CD14-positive monocyte (primary cell): ENCODE results near the gene ABCC4. TPM values are rescaled to one million over a fixed set of nuclear protein-coding genes. Genes with fewer than 3 reads are reported as not detected.

Source experiments
- DNase-seq, 3 donors: peaks; one replicate each; pipeline ENCODE4 v3.0.0-alpha.2; 2011 to 2022
- H2AFZ ChIP-seq: 2 replicates; pipeline ENCODE4 v1.6.0; 2012; ENCODE audit warnings: mild to moderate bottlenecking, low read depth, low read length, inconsistent platforms; ENCODE audit not compliant: insufficient read depth, poor library complexity, severe bottlenecking
- H3K27ac ChIP-seq, 2 donors: 1 replicate in 1 of 2; 2 replicates in 1 of 2; pipeline ENCODE4 v1.5.1; 2012 to 2013; ENCODE audit warnings: low read length in 2 of 2, control low read depth in 1 of 2, inconsistent platforms in 1 of 2, low read depth in 1 of 2, mild to moderate bottlenecking in 1 of 2
- H3K27me3 ChIP-seq, 2 donors: one replicate each; pipeline versions ENCODE4 v1.6.0 to v1.6.1; 2011 to 2013; ENCODE audit warnings: low read length in 2 of 2; ENCODE audit not compliant: control insufficient read depth in 2 of 2, insufficient read depth in 2 of 2
- H3K36me3 ChIP-seq, 2 donors: replicated peaks in 1 of 2; 1 replicate in 1 of 2; 2 replicates in 1 of 2; pipeline versions ENCODE4 v1.5.1 to v1.6.1; 2012 to 2013; ENCODE audit warnings: low read length in 2 of 2, control low read depth in 1 of 2, inconsistent platforms in 1 of 2, mild to moderate bottlenecking in 1 of 2; ENCODE audit not compliant: insufficient read depth in 2 of 2, control insufficient read depth in 1 of 2
- H3K4me1 ChIP-seq, 2 donors: 1 replicate in 1 of 2; 2 replicates in 1 of 2; pipeline versions ENCODE4 v1.5.1 to v1.6.1; 2012 to 2013; ENCODE audit warnings: low read length in 2 of 2, control low read depth in 1 of 2, inconsistent platforms in 1 of 2, mild to moderate bottlenecking in 1 of 2, moderate library complexity in 1 of 2; ENCODE audit not compliant: insufficient read depth in 2 of 2, control insufficient read depth in 1 of 2
- H3K4me2 ChIP-seq: replicated peaks from 2 replicates; pipeline ENCODE3; 2012; ENCODE audit warnings: low read length, moderate library complexity, mild to moderate bottlenecking; ENCODE audit not compliant: poor library complexity, severe bottlenecking; ENCODE audit errors: extremely low read depth
- H3K4me3 ChIP-seq, 3 experiments: fragments of 200-600 bp in 1 of 3; sonication (generic) in 1 of 3; replicated peaks in 1 of 3; 1 replicate in 2 of 3; 2 replicates in 1 of 3; pipeline ENCODE4 v1.5.1; 2011 to 2013; ENCODE audit warnings: low read length in 3 of 3, mild to moderate bottlenecking in 3 of 3, control low read depth in 2 of 3, low read depth in 2 of 3, inconsistent platforms in 1 of 3, moderate library complexity in 1 of 3
- H3K79me2 ChIP-seq: 2 replicates; pipeline ENCODE4 v1.6.0; 2012; ENCODE audit warnings: mild to moderate bottlenecking, control low read depth, inconsistent platforms, low read length, moderate library complexity; ENCODE audit not compliant: insufficient read depth
- H3K9ac ChIP-seq: 2 replicates; pipeline ENCODE4 v1.6.0; 2017; ENCODE audit warnings: low read length, mild to moderate bottlenecking; ENCODE audit not compliant: insufficient read depth, poor library complexity, severe bottlenecking
- H3K9me3 ChIP-seq, 2 donors: replicated peaks in 1 of 2; 1 replicate in 1 of 2; 2 replicates in 1 of 2; pipeline versions ENCODE4 v1.5.1 to v1.6.1; 2012 to 2013; ENCODE audit warnings: low read length in 2 of 2, control low read depth in 1 of 2; ENCODE audit not compliant: control insufficient read depth in 1 of 2, insufficient read depth in 1 of 2
- H4K20me1 ChIP-seq: 2 replicates; pipeline ENCODE4 v1.6.0; 2012; ENCODE audit warnings: mild to moderate bottlenecking, low read length, control low read depth, moderate library complexity; ENCODE audit not compliant: insufficient read depth
- H3K27ac Mint-ChIP-seq, 7 donors: one replicate each; pipeline ENCODE4 v1.8.0; 2020; ENCODE audit warnings: mild to moderate bottlenecking in 7 of 7, mixed read lengths in 7 of 7, moderate library complexity in 6 of 7, inconsistent platforms in 2 of 7
- H3K27me3 Mint-ChIP-seq, 3 donors: one replicate each; pipeline ENCODE4 v1.8.0; 2021 to 2022; ENCODE audit warnings: low read depth in 3 of 3, mild to moderate bottlenecking in 3 of 3, mixed read lengths in 3 of 3, moderate library complexity in 3 of 3, inconsistent platforms in 1 of 3
- H3K36me3 Mint-ChIP-seq, 2 donors: one replicate each; pipeline ENCODE4 v1.8.0; 2020; ENCODE audit warnings: mixed read lengths in 2 of 2, inconsistent platforms in 1 of 2, mild to moderate bottlenecking in 1 of 2
- H3K4me1 Mint-ChIP-seq: one replicate; pipeline ENCODE4 v1.8.0; 2020; ENCODE audit warnings: mild to moderate bottlenecking, mixed read lengths
- H3K4me3 Mint-ChIP-seq, 2 donors: one replicate each; pipeline ENCODE4 v1.8.0; 2020; ENCODE audit warnings: mild to moderate bottlenecking in 2 of 2, mixed read lengths in 2 of 2, moderate library complexity in 1 of 2
- H3K9me3 Mint-ChIP-seq, 7 donors: one replicate each; pipeline ENCODE4 v1.8.0; 2020 to 2022; ENCODE audit warnings: mixed read lengths in 7 of 7, mild to moderate bottlenecking in 6 of 7, moderate library complexity in 6 of 7, inconsistent platforms in 2 of 7
- CTCF ChIP-seq: fragments of 200-600 bp; IDR thresholded peaks from one replicate; pipeline ENCODE4 v1.8.0; 2022; ENCODE audit warnings: antibody characterized with exemption, mild to moderate bottlenecking
- whole genome bisulfite sequencing: methylation state at CpG from one replicate; pipeline ENCODE4 v1.1.5; 2013; ENCODE audit warnings: missing lambda C conversion rate; ENCODE audit not compliant: insufficient coverage; 5-methylcytosine and 5-hydroxymethylcytosine counted together
- intact Hi-C, 2 donors: fragments of 100-400 bp; cut with micrococcal nuclease; formaldehyde crosslinking; loops; one replicate each; pipeline versions ENCODE4 v1.15.0 to v1.15.1; 2023
- polyA plus RNA-seq, 3 donors: library from polyadenylated mRNA; depleted of rRNA in 1 of 3; unstranded in 2 of 3; stranded (reverse) in 1 of 3; fragments of 300-500 nt in 2 of 3; fragments of >200 nt in 1 of 3; fragmentation: Illumina TruSeq in 2 of 3; gene quantifications; 1 replicate in 2 of 3; 2 replicates in 1 of 3; pipeline ENCODE4 v1.2.3, GENCODE V29; 2012 to 2021

ABCC4 gene
- polyA plus RNA-seq, 3 donors: 0.96 to 2.5 (median 1.7) TPM

GRCh38 chr13:95206116-95206515 lies 95.1 kb downstream of the ABCC4 start:
- peaks cover 12% of the 10 kb centered on the region for H3K4me1 Mint-ChIP-seq
- H3K27ac Mint-ChIP-seq: no peak overlapping the region
- Histone ChIP-seq H3K4me2 (no peak overlapping the region), H4K20me1 (no peaks in the 10 kb centered on the region), H3K9ac (no peak overlapping the region), H3K27ac (no peak overlapping the region), H3K4me3 (no peak overlapping the region), H3K36me3 (peaks cover 0 to 7% of the 10 kb centered on the region in 2 donors), H3K79me2 (no peaks in the 10 kb centered on the region), H3K4me1 (peaks cover 13 to 17% of the 10 kb centered on the region in 2 donors), H3K27me3 (no peaks in the 10 kb centered on the region), H2AFZ (no peak overlapping the region), H3K9me3 (no peaks in the 10 kb centered on the region)
- H3K36me3 Mint-ChIP-seq: peaks cover 14 to 22% of the 10 kb centered on the region in 2 donors
- no peak for TF ChIP-seq CTCF
- no peak for DNase-seq
- no CpG with 5 or more reads among the region's 4 CpGs for WGBS
- peaks cover 0 to 2% (median 0%) of the 10 kb centered on the region in 3 donors for H3K27me3 Mint-ChIP-seq
- H3K4me3 Mint-ChIP-seq: no peak overlapping the region
- intact Hi-C loops: no loop called here
- peaks cover 0 to 3% (median 2%) of the 10 kb centered on the region in 7 donors for H3K9me3 Mint-ChIP-seq

- H2AFZ ChIP-seq: peak overlapping the region; percentile 36
- peaks cover 0 to 2% (median 1%) of the 10 kb centered on the region in 3 donors for H3K27me3 Mint-ChIP-seq
- H3K27ac Mint-ChIP-seq: peak overlapping the region; percentile 67 to 88 (median 81)
- H3K9me3 ChIP-seq: no peaks in the 10 kb centered on the region
- no peak overlapping the region for H3K9ac ChIP-seq
- H3K79me2 ChIP-seq: no peaks in the 10 kb centered on the region
- peaks cover 0 to 7% of the 10 kb centered on the region in 2 donors for H3K36me3 ChIP-seq
- H3K4me2 ChIP-seq: peak overlapping the region; percentile 41
- H3K27ac ChIP-seq: peak overlapping the region in 1 of 2 donors; percentile 74
- DNase-seq: peak; percentile 55 to 78 (median 69)
- peaks cover 13 to 17% of the 10 kb centered on the region in 2 donors for H3K4me1 ChIP-seq
- H4K20me1 ChIP-seq: no peaks in the 10 kb centered on the region
- intact Hi-C loops: no loop called here
- peak overlapping the region; percentile 24 to 72 for H3K4me3 Mint-ChIP-seq
- peaks cover 18 to 22% of the 10 kb centered on the region in 2 donors for H3K36me3 Mint-ChIP-seq
- peaks cover 12% of the 10 kb centered on the region for H3K4me1 Mint-ChIP-seq
- no peak for TF ChIP-seq CTCF
- peaks cover 0 to 5% (median 2%) of the 10 kb centered on the region in 7 donors for H3K9me3 Mint-ChIP-seq
- peak overlapping the region in 1 of 3 experiments; percentile 22 for H3K4me3 ChIP-seq
- H3K27me3 ChIP-seq: no peaks in the 10 kb centered on the region
- 71% methylated on average over 3 of the region's 7 CpGs for WGBS
Observed at GRCh38 chr13:95204231-95204765, 97.0 kb downstream of the ABCC4 start.
